Right ventricle myocardium superior (tissue), 1 donor: ENCODE data around the gene KCNAB1. TPM values are rescaled to one million over a fixed set of nuclear protein-coding genes. Genes with fewer than 3 reads are reported as not detected.
"Not testable (repeated sequence)": the region's sequence is repeated elsewhere in the genome, so short reads cannot be mapped to it uniquely, and the experiment has no call there.

Experiments
- ATAC-seq: fragments of 200-7000 bp; cut with Tn5 transposase; one replicate; pipeline ENCODE4 v1.9.1; 2020; ENCODE audit warnings: mild to moderate bottlenecking; ENCODE audit not compliant: poor library complexity
- DNase-seq: peaks from one replicate; pipeline ENCODE4 v3.0.0-alpha.2; 2020
- intact Hi-C: fragments of 100-400 bp; cut with DNase I; formaldehyde crosslinking; loops from one replicate; pipeline ENCODE4 v1.11.2; 2022
- total RNA-seq: library from RNA; stranded (reverse); fragmentation: NEBNext Ultra II Directional; extraction: Animal tissue kit (Norgen Biotek cat#: 25700); gene quantifications from one replicate; pipeline ENCODE4 v1.2.1, GENCODE V29; 2021
- donor health status: DM: no; HTN: yes; CAD: no; lungs with severe emphysema.

The KCNAB1 gene
- total RNA-seq, 1 donor from 2014 or later = 3.0 TPM

DNA sequence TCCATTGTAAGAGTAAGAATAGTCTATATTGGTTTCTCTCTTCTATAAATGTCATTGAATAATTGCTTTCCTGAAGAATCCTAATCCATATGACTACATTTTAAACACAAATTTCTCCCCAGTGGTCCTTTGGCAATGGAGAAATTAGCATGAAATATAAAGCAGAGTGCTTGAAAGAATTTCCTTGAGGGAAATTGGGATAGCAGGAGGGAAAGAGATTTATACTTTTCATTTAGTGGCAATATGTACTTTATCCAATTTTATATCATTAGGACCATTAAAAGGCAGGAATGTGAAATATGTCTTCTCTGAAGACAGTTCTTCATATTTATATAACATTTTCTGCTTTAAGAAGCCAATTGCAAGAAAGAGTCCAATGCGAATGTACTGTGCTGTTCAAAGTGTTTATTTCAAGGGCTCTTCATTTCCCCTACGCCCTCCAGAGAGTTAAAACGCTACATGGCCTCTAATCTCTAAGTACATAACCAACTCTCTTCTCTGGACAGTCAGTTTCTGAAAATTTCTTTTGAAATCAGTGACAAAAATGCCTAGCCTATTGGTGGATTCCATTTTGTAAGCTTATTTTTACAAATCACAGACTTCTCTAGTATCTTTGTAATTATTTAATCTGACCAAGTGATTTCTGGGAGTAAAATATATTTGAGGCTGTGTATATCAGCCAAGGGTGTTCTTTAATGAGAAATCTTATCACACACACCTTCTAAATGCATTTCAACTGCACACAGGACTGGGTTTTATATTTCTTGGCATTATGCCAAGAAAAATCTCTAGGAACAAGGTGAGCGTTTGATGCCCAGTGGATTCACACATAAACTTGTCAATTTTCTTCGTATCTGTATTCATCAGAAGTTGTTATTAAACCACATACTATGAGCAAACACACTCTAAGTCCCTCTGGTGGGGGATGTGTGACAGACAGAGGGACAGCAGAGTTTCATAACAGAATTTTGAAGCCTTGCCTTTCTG lies 51.2 kb downstream of the KCNAB1 start:
- no peak for ATAC-seq
- DNase-seq = no peak
- intact Hi-C loops = no loop called here

GRCh38 chr3:156172536-156172935 lies 52.2 kb downstream of the KCNAB1 start:
- ATAC-seq (no peak), DNase-seq (no peak)
- intact Hi-C loops = no loop called here

GRCh38 chr3:156174229-156174847 lies 54.0 kb downstream of the KCNAB1 start:
- DNase-seq = no peak
- ATAC-seq = peak; percentile 46
- intact Hi-C loops = no loop called here

- no peak for DNase-seq
- no peak for ATAC-seq
- intact Hi-C loops = no loop called here
Observed at GRCh38 chr3:156175570-156175969, 55.2 kb downstream of the KCNAB1 start.

- ATAC-seq (no peak), DNase-seq (no peak)
- intact Hi-C loops = no loop called here
Observed at GRCh38 chr3:156176048-156176447, 55.7 kb downstream of the KCNAB1 start.

GRCh38 chr3:156176629-156177210 lies 56.3 kb downstream of the KCNAB1 start:
- ATAC-seq (no peak), DNase-seq (no peak)
- intact Hi-C loops = no loop called here

DNA sequence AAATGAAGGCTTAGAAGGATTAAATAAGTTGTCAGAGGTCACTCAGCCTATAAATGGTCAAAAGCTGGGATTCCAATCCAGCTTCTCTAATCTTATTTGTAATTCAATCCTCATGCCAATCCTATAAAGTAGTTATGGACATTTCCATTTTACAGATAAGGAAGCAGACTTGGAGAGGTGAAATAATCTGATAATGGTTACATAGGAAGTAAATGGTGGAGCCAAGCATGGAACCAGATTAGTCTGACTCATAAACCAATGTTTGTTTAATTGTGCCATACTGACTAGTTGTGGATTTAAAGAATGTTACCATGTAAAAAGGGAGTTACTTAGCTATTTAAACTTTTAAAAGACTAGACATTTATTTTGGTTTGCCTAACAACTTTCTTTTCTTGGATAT lies 59.7 kb downstream of the KCNAB1 start:
- no peak for DNase-seq
- ATAC-seq = no peak
- intact Hi-C loops = no loop called here

DNA sequence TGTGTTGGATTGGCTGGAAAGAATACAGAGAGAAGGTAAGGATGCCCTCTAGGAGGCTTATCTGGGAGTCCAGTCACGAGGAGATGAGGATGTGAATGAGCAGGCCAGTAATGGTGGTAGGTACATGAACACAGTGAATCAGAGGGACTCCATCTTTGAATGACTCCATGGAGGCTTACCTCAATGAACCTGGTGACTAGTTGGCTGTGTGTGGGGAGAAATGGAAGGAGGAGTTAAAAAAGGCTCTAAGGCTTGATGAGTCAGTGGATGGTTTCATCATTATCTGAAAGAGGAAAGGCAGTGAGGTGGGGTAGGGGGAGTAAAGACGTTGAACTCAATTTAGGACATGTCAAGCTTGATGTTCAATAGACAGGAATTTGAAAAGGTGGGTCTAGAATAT lies 61.1 kb downstream of the KCNAB1 start:
- ATAC-seq (no peak), DNase-seq (no peak)
- intact Hi-C loops = no loop called here

GRCh38 chr3:156183396-156183795 lies 63.0 kb downstream of the KCNAB1 start:
- intact Hi-C loops = no loop called here
- ATAC-seq (no peak), DNase-seq (no peak)

DNA sequence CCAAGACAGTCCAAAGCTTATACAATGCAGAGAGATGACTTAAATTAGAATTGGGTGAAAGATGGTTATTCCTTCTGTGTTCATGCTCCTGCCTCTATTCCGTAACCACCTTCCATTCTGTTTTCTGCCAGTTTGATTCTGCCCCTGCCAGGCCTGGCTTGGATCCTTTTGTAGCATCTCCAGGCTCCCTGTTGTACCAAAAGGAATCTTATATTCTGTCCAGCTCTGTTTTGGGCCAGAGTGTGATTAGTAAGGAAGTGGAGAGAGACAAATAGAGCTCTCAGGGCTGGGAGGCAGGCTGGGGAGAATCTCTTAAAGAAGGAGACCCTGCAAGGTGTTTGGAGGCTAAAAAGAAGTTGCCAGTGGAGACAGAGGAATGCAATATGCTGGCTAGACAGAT lies 63.8 kb downstream of the KCNAB1 start:
- intact Hi-C loops = no loop called here
- no peak for DNase-seq
- no peak for ATAC-seq

DNA sequence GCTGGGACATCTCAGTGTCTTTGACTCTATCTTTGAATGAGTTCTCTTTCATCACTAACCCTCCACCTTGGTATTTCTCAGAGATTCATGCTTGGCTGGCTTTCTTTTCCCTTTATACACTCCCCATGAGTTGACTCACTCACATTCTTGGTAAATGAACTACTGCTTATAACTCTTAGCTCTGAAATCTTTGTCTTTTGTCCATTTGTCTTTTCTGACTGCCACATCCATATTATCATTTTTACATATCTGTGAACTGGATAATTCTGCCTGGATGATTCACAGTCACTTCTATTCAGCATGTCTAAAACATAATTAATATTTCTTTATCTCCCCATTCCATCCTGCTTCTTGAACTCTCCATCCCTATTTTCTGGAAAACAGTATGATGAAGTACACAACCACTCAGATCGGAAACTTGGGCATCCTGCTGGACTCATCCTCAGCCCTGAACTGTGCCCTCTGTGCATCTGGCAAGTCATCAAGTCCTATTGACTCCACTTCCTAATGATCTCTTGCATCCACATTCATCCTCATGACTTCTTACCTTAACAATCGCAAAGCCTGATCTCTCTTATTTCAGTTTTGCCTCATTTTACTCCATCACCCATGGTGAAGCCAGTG lies 66.9 kb downstream of the KCNAB1 start:
- ATAC-seq = no peak
- DNase-seq = no peak
- intact Hi-C loops = no loop called here

GRCh38 chr3:156188757-156189156 lies 68.4 kb downstream of the KCNAB1 start:
- ATAC-seq (no peak), DNase-seq (no peak)
- intact Hi-C loops = no loop called here

DNA sequence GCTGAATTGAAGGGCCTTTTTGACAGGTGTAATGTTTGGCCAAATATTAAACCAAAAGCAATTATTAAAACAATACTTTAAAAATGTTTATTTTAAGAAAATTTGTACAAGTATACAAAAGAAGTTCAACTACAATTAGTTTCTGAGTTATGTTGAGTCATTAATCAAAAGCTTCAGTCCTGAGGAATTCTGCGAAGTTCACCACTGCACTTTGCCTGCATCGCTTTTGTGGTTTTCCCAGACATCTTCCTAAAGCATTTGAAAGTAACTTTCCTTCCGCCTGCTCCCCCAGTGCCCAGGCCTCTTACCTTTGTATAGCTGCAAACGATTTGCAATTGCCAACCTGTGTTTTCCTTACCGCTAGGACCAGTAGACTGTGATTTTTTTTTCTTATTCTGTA lies 69.5 kb downstream of the KCNAB1 start:
- intact Hi-C loops = no loop called here
- ATAC-seq (no peak), DNase-seq (no peak)

DNA sequence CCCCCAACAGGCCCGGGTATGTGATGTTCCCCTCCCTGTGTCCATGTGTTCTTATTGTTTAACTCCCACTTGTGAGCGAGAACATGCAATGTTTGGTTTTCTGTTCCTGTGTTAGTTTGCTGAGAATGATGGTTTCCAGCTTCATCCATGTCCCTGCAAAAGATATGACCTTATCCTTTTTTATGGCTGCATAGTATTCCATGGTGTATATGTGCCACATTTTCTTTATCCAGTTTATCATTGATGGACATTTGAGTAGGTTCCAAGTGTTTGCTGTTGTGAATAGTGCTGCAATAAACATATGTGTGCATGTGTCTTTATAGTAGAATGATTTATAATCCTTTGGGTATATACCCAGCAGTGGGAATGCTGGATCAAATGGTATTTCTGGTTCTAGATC lies 74.6 kb downstream of the KCNAB1 start:
- DNase-seq, intact Hi-C loops: not testable (repeated sequence)

DNA sequence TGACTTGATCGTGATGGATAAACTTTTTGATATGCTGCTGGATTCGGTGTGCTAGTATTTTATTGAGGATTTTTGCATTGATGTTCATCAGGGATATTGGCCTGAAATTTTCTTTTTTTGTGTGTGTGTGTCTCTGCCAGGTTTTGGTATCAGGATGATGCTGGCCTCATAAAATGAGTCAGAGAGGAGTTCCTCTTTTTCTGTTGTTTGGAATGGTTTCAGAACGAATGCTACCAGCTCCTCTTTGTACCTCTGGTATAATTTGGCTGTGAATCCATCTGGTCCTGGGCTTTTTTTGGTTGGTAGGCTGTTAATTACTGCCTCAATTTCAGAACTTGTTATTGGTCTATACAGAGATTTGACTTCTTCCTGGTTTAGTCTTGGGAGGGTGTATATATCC lies 76.8 kb downstream of the KCNAB1 start:
- DNase-seq, intact Hi-C loops, ATAC-seq: not testable (repeated sequence)

More for the DNA sequence above, 74.6 kb downstream of the KCNAB1 start:
- not testable (repeated sequence) for ATAC-seq

- intact Hi-C loops = no loop called here
- no peak for ATAC-seq
Observed at GRCh38 chr3:156201411-156202405, 81.3 kb downstream of the KCNAB1 start.

DNA sequence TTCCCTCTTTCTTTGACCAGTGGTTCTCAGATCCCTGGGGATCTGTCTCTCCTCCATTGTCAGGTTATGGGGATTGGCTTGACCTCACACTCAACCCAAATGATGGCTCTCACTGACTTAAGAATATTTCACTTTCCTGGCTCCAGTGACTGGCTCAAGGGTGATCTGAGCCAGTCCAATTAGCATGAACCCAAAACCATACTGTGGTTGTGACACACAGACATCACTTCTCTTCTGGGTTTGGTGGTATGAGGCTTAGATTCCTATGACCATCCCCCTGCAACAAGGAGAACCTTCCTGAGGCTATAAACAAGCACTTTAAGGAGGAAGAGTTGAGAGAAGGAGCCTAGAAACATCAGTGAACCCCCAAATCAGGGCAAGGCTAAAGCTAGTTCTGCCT lies 85.8 kb downstream of the KCNAB1 start:
- no peak for ATAC-seq

More at GRCh38 chr3:156201411-156202405, 81.3 kb downstream of the KCNAB1 start:
- no peak for DNase-seq

More for the DNA sequence above, 85.8 kb downstream of the KCNAB1 start:
- intact Hi-C loops = no loop called here
- no peak for DNase-seq
